HG03378 (cell line): ENCODE measurements around the gene FAM171A1.
"Not testable (repeated sequence)": the region's sequence is repeated elsewhere in the genome, so short reads cannot be mapped to it uniquely, and the experiment has no call there.

Source experiments
- ATAC-seq: cut with Tn5 transposase; IDR thresholded peaks from one replicate; pipeline ENCODE4 v1.9.1; 2021; ENCODE audit warnings: mild to moderate bottlenecking, moderate library complexity; ENCODE audit not compliant: unreplicated experiment

The FAM171A1 gene

GRCh38 chr10:15295537-15296325, 75.4 kb downstream of the FAM171A1 start:
- ATAC-seq: no peak

- ATAC-seq: no peak
Observed at GRCh38 chr10:15293862-15294842, 76.9 kb downstream of the FAM171A1 start.

GRCh38 chr10:15290671-15291070, 80.4 kb downstream of the FAM171A1 start:
- ATAC-seq: no peak

- ATAC-seq: no peak
Observed at GRCh38 chr10:15290150-15290549, 80.9 kb downstream of the FAM171A1 start.

- ATAC-seq: no peak
Observed at GRCh38 chr10:15280974-15281373, 90.1 kb downstream of the FAM171A1 start.

- no peak for ATAC-seq
Observed at GRCh38 chr10:15280462-15280861, 90.6 kb downstream of the FAM171A1 start.

GRCh38 chr10:15279236-15279635, 91.9 kb downstream of the FAM171A1 start:
- ATAC-seq: no peak

- no peak for ATAC-seq
Observed at GRCh38 chr10:15278786-15279185, 92.3 kb downstream of the FAM171A1 start.

GRCh38 chr10:15276039-15276438, 95.0 kb downstream of the FAM171A1 start:
- not testable (repeated sequence) for ATAC-seq

- not testable (repeated sequence) for ATAC-seq
Observed at GRCh38 chr10:15269838-15270237, 101.3 kb downstream of the FAM171A1 start.

GRCh38 chr10:15267496-15267895, 103.6 kb downstream of the FAM171A1 start:
- ATAC-seq: no peak

GRCh38 chr10:15266117-15266516, 105.0 kb downstream of the FAM171A1 start:
- no peak for ATAC-seq

GRCh38 chr10:15265558-15265957, 105.5 kb downstream of the FAM171A1 start:
- no peak for ATAC-seq

- ATAC-seq: no peak
Observed at GRCh38 chr10:15265056-15265455, 106.0 kb downstream of the FAM171A1 start.

- no peak for ATAC-seq
Observed at GRCh38 chr10:15263657-15264323, 107.3 kb downstream of the FAM171A1 start.

- ATAC-seq: no peak
Observed at GRCh38 chr10:15262036-15262713, 108.9 kb downstream of the FAM171A1 start.

GRCh38 chr10:15259136-15259535, 112.0 kb downstream of the FAM171A1 start:
- no peak for ATAC-seq

GRCh38 chr10:15258255-15258654, 112.8 kb downstream of the FAM171A1 start:
- ATAC-seq: no peak

GRCh38 chr10:15255961-15256360, 115.1 kb downstream of the FAM171A1 start:
- ATAC-seq: no peak

GRCh38 chr10:15254808-15255648, 116.1 kb downstream of the FAM171A1 start:
- no peak for ATAC-seq
